Loucy (cell line): Measurements from ENCODE around the gene MRTO4.

ENCODE experiments used
- EZH2phosphoT487 ChIP-seq: fragments of 200-600 bp; IDR thresholded peaks from 2 replicates; pipeline ENCODE4 v1.6.1; 2018; ENCODE audit warnings: antibody characterized with exemption, mild to moderate bottlenecking, moderate library complexity, borderline replicate concordance
- TF ChIP-seq, protein P1 (sequence below): fragments of 200-600 bp; sonication (generic); conservative IDR thresholded peaks from 2 replicates; pipeline ENCODE4 v1.5.1; 2014; ENCODE audit warnings: mild to moderate bottlenecking, antibody characterized with exemption, low read length

DNA sequence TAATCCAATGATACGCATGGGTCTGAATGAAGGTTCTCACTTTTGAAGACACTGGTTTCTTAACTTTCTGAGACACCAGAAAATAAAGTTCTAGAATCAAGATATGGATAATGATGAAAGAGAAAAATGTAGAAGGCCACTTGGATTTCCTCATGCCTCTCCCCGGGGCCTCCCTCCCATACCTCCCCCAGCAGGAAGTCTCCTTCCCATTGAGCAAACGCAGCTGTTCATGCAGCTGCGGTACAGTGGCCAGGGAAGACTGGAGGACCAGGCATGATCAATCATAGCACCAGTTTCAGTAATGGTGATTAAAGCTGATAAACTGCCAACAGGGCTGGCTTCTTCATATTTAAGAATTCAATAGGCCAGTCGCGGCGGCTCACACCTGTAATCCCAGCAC lies 30.6 kb upstream of the MRTO4 start:
- TF ChIP-seq, protein P1, sequence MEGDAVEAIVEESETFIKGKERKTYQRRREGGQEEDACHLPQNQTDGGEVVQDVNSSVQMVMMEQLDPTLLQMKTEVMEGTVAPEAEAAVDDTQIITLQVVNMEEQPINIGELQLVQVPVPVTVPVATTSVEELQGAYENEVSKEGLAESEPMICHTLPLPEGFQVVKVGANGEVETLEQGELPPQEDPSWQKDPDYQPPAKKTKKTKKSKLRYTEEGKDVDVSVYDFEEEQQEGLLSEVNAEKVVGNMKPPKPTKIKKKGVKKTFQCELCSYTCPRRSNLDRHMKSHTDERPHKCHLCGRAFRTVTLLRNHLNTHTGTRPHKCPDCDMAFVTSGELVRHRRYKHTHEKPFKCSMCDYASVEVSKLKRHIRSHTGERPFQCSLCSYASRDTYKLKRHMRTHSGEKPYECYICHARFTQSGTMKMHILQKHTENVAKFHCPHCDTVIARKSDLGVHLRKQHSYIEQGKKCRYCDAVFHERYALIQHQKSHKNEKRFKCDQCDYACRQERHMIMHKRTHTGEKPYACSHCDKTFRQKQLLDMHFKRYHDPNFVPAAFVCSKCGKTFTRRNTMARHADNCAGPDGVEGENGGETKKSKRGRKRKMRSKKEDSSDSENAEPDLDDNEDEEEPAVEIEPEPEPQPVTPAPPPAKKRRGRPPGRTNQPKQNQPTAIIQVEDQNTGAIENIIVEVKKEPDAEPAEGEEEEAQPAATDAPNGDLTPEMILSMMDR = no peak
- no peak for TF ChIP-seq EZH2phosphoT487
